NCI-H1105 (cell line): Measurements from ENCODE around the gene CXCL12.

ENCODE experiments used
- DNase-seq: peaks from one replicate; lab custom pipeline; 2025; lab: John Stamatoyannopoulos, UW

The CXCL12 gene

GRCh38 chr10:44384601-44385025, 284 bp downstream of the CXCL12 start:
- DNase-seq, result no peak

DNA sequence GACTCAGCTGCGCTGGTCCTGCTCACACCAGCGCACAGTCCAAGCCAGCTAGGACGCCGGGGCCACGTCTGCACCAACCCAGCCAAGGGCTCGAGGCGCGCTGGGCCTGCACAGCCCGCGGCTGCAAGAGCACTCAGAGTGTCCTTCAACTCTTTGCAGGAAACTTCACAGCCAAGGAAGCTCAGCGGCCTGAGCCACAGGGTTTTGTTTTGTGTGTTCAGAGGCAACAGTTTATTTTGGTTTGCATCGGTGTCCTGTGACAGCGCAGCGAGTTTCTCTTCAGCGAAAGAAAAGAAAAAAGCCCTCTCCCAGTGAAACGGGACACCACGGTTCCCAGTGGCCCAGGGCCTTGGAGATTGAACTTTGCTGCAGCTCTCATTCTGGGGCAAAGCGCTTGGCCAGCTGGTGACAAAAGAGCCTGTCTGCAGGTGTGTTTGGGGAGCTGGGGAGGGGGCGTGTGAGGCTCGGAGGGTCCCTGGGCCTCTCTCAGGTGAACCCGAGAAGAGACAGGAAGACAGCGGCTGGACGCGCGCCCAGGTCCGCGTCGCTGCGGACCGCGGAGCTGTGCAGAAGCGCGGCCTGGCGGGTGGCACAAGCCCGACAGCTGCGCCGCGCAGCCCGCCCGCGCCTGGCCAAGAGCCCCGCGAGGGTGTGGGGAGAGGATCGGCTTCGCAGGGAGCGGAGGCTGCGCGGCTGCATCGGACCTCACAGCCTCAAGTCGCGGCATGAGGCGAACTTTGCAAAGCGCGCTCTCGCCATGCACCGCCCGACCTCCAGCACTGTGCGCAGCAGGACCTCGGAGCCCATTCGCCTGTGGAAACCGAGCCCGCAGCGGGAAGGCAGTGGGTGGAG, 922 bp downstream of the CXCL12 start:
- no peak for DNase-seq

DNA sequence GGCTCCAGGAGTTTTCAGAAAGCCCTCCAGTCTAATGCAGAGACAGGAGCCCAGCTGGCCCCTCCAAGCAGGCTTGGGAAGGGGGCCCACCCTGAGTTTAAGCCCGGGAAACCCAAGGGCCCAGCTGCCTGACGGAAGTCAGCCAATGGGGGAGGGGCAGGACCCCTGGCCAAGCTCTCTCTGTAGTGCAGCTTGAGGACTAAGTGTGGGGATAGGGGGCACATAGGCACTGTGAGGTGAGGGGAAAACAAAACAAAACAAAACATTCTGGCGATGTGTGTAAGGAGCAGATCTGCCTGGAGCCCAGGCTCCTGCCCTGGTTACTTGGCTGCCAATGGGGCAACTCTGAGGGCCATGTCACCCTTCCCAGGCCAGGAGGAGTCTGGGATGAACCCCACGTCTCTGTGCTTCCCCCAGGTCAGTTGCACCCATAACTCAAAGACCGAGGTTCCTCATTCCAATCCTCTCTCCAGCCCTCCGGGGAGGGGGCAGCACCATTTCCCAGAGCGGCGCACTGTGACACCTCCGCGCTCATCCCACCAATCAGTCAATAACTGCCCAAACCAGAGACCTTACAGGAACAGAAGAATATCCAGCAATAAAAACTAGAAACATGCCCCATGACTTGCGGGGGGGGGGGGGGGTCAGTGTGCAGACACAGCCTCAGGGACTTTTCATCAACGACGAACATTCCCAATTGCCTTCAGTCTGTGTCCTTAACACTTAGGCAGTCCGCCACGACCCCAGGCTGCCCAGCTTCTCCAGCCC, 1.7 kb downstream of the CXCL12 start:
- no peak for DNase-seq

- no peak for DNase-seq
These were observed 2.6 kb downstream of the CXCL12 start for GRCh38 chr10:44382131-44382858.

- no peak for DNase-seq
These were observed 3.9 kb downstream of the CXCL12 start for GRCh38 chr10:44380829-44381600.

DNA sequence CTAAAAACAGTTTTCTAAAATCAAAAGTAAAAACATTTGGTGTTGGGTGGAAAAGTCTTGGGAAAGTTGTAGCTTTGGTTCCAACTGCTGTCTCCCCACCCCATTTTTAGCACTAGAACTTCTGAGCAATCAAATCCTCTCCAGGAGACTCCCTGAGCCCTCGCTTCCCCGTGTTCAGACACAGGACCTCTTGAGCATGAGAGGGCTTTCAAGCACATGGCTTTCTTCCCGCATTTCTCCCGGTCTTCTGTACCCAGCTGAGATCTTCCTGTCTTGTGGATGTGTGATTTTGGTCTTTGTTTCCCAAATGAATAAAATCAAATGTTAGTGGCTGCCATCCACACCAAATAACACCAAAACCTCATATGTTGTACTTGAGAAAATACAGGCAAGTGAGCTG, 5.0 kb downstream of the CXCL12 start:
- no peak for DNase-seq

- DNase-seq, result no peak
These were observed 6.3 kb downstream of the CXCL12 start for GRCh38 chr10:44378626-44379025.

- DNase-seq, result no peak
These were observed 7.1 kb downstream of the CXCL12 start for GRCh38 chr10:44377651-44378310.

GRCh38 chr10:44376472-44377099, 8.3 kb downstream of the CXCL12 start:
- DNase-seq, result no peak

DNA sequence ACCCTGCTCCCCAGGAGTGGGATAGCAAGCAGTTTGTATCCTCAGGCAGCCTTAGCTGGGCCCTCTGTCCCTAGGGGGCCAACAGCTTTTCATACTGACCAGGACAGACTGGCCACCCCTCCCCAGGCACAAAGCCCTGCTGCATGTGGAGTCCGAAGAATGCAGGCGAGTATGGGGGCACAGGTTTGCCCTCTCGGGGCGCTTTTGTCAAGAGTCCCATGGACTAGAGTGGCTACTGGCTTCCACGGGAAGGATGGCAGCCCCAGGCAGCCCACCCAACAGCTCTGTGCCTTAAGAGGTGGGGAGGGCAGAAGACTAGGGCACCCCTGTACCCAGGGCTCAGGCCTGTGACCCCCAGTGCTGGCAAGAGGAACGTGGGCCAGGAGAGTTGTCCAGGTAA, 10.7 kb downstream of the CXCL12 start:
- no peak for DNase-seq

DNA sequence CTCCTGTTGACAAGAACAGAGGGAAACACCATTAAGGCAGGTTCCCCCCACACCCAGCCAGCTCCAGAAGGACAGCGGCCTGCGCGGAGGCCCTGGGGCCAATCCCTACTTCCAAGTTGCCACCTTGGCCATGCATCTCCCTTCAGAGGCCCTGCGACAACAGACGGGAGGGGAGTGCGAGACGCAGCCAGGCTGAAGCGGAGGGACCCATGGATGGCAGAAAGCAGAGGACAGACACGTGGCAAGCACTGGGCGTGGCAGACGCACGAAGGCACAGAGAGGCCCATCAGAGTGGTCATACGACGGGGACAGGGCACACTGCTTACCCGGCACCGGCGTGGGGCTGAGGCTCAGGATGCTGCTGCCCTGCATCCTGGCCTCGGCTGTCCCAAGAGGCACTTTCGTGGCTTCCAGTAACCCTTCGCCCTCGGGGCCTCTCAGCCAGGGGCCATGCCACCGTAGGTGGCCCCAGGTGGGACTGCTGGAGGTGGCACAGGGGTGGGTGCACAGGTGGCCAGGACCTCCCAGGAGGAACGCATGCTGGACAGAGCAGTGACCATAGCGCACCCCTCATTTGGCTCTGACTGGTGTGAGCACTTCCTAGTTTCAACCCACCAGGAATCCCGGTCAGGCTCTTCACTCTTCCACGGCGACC, 11.4 kb downstream of the CXCL12 start:
- no peak for DNase-seq

DNA sequence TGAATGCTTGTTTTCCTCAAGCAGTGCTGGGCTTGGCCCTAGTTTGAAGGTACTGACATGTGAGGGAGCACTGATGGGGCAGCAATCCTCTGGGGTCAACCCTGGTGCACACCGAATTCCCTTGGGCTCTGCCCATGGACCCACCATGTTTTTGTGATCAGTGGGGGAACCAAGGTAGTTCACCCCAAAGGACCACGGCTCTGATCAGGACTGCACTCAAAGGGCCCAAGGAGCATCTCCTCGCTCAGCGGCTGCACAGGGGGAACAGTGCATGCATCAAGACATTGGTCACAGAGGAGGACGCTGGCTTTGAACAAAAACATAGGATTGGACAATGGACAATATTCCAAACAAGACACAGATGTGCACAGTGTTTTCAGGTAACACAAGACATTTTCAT, 12.7 kb downstream of the CXCL12 start:
- no peak for DNase-seq

DNA sequence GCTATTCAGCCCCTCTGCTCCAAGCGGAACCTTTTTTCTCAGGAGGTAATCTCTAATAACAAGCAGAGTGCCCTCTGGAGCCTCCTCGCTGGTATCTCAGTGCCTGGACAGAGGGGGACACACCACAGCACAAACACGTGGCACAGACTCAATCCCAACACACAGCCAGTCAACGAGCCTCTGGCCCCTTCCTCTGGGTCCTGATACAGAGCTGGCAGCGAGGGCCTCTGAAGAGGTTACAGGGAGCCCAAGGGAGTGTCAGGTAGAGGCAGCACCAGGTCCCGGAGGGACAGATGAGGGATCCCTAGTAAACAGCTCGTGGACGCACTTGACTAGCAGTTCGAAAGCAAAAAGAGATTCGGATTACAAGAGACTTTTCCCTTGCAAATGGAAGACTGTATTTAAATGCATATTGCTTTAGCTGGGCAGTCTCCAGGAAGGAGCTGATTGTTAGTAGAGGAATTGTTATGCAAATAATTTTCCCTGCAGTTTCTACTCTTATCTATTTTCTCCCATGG, 14.1 kb downstream of the CXCL12 start:
- no peak for DNase-seq

GRCh38 chr10:44369854-44370253, 15.0 kb downstream of the CXCL12 start:
- DNase-seq, result no peak

GRCh38 chr10:44369296-44369695, 15.6 kb downstream of the CXCL12 start:
- no peak for DNase-seq

- DNase-seq, result no peak
These were observed 16.3 kb downstream of the CXCL12 start for GRCh38 chr10:44368637-44369036.

DNA sequence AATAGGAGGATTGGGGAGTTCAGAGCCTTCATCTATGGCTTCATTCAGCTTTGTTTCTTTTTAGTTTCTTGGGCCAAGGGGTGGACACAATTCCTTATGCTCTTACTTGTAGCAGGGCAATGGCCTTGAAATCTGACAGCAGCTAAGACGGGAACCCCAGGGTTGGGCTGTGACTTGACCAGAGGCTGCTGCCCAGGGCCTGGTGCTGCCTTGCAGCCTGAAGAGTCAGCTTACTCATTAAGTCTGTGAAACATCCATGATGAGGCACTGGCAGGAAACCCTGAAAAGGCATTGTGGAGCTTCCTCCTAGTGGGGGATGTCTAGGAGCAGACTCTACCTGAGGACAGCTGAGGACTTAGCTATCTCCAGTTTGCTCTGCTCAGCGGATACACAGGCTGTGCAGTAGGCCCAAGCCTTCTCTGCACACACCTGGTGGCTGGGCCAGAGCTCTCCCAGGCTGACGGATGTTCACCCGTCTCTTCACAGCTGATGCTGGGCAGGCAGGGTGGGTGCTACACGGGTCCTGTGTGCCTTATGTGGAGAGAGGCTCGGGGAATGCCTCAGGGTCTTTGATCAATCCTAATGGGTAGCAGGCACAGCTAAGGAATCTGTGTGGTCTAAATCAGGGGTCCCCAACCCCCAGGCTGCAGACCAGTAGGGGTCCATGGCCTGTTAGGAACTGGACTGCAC, 17.8 kb downstream of the CXCL12 start:
- no peak for DNase-seq

- no peak for DNase-seq
These were observed 20.3 kb downstream of the CXCL12 start for GRCh38 chr10:44364566-44364965.

DNA sequence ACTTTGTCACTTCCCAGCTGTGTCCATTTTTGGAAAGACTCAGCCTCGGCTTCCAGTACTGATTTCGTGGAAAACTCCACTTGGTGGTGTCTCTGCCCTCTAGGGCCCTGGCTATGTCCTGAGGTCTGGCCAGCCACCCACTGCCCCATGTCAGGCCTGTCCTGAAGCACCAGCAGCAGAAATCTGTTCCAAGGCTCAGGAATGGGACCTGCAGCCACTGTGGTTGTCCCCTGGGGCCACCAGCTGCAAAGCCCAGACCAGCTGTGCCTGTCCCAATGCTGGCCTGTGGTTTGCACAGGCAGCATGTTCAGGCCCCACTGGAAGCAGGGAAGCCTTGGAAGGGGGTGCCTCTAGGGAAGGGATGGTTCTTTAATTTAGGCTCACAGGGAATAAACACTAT, 21.2 kb downstream of the CXCL12 start:
- no peak for DNase-seq
